Ascending aorta (tissue), 2 donors: Measurements from ENCODE around the gene EDIL3. TPM values are rescaled to one million over a fixed set of nuclear protein-coding genes. Genes with fewer than 3 reads are reported as not detected.
"Not testable (repeated sequence)": the region's sequence is repeated elsewhere in the genome, so short reads cannot be mapped to it uniquely, and the experiment has no call there.

Source experiments
- DNase-seq, 2 donors: peaks; one replicate each; pipeline ENCODE4 v3.0.0-alpha.2; 2019; ENCODE audit warnings: low spot score in 2 of 2
- H3K27ac ChIP-seq, 2 donors: fragments of 200-600 bp; sonication (generic); one replicate each; pipeline ENCODE4 v1.5.1; 2016 to 2017; ENCODE audit warnings: mild to moderate bottlenecking in 1 of 2
- H3K27me3 ChIP-seq: fragments of 200-600 bp; sonication (generic); one replicate; pipeline ENCODE4 v1.5.1; 2017
- H3K36me3 ChIP-seq, 2 donors: fragments of 200-600 bp; sonication (generic); one replicate each; pipeline ENCODE4 v1.5.1; 2016
- H3K4me1 ChIP-seq, 2 donors: fragments of 200-600 bp; sonication (generic); one replicate each; pipeline ENCODE4 v1.5.1; 2016 to 2017; ENCODE audit warnings: mild to moderate bottlenecking in 1 of 2
- H3K4me3 ChIP-seq, 2 donors: fragments of 200-600 bp; sonication (generic); one replicate each; pipeline ENCODE4 v1.5.1; 2016 to 2017; ENCODE audit warnings: mild to moderate bottlenecking in 1 of 2
- H3K9me3 ChIP-seq, 2 donors: fragments of 200-600 bp; sonication (generic); one replicate each; pipeline ENCODE4 v1.5.1; 2016
- CTCF ChIP-seq, 3 experiments: fragments of 200-600 bp in 2 of 3; fragments of 450-650 bp in 1 of 3; sonication (generic) in 2 of 3; IDR thresholded peaks; one replicate each; pipeline ENCODE4 v1.5.1; 2016 to 2019; ENCODE audit warnings: antibody characterized with exemption in 3 of 3, mild to moderate bottlenecking in 1 of 3, moderate library complexity in 1 of 3
- intact Hi-C: fragments of 100-400 bp; cut with DNase I; formaldehyde crosslinking; loops from one replicate; pipeline ENCODE4 v1.15.1; 2023
- total RNA-seq: library from RNA; depleted of rRNA; stranded (reverse); fragments of >200 nt; gene quantifications from one replicate; pipeline ENCODE4 v1.1.0, GENCODE V29; 2016

EDIL3 gene
- total RNA-seq, 1 donor from 2014 or later = 68.1 TPM

- Histone ChIP-seq H3K9me3 (no peaks in the 10 kb centered on the region), H3K4me3 (no peak overlapping the region), H3K27ac (no peak overlapping the region), H3K4me1 (no peaks in the 10 kb centered on the region), H3K36me3 (no peaks in the 10 kb centered on the region), H3K27me3 (no peaks in the 10 kb centered on the region)
- intact Hi-C loops = no loop called here
- no peak for TF ChIP-seq CTCF (IDR thresholded peaks at IDR 0.05)
- DNase-seq = no peak
Measured at GRCh38 chr5:84028093-84028492, 356.6 kb downstream of the EDIL3 start.

GRCh38 chr5:84018521-84018920 lies 366.2 kb downstream of the EDIL3 start:
- H3K27me3 ChIP-seq, H3K4me1 ChIP-seq, H3K9me3 ChIP-seq, H3K4me3 ChIP-seq, intact Hi-C loops, H3K36me3 ChIP-seq, DNase-seq, H3K27ac ChIP-seq: not testable (repeated sequence)

GRCh38 chr5:84017523-84018172 lies 367.0 kb downstream of the EDIL3 start:
- DNase-seq = no peak
- Histone ChIP-seq H3K27ac (no peak overlapping the region), H3K9me3 (no peaks in the 10 kb centered on the region), H3K4me3 (no peak overlapping the region), H3K36me3 (no peaks in the 10 kb centered on the region), H3K27me3 (no peaks in the 10 kb centered on the region), H3K4me1 (no peaks in the 10 kb centered on the region)
- no peak for TF ChIP-seq CTCF (IDR thresholded peaks at IDR 0.05)
- intact Hi-C loops = no loop called here

GRCh38 chr5:84016085-84016484 lies 368.6 kb downstream of the EDIL3 start:
- TF ChIP-seq CTCF (IDR thresholded peaks at IDR 0.05) = no peak
- no peaks in the 10 kb centered on the region for H3K4me1 ChIP-seq
- H3K4me3 ChIP-seq = no peak overlapping the region
- no peaks in the 10 kb centered on the region for H3K9me3 ChIP-seq
- no peak overlapping the region for H3K27ac ChIP-seq
- H3K36me3 ChIP-seq = no peaks in the 10 kb centered on the region
- intact Hi-C loops = no loop called here
- no peak for DNase-seq
- no peaks in the 10 kb centered on the region for H3K27me3 ChIP-seq

- TF ChIP-seq CTCF (IDR thresholded peaks at IDR 0.05) = no peak
- Histone ChIP-seq H3K4me1 (no peaks in the 10 kb centered on the region), H3K36me3 (no peaks in the 10 kb centered on the region), H3K27ac (no peak overlapping the region), H3K27me3 (no peaks in the 10 kb centered on the region), H3K4me3 (no peak overlapping the region), H3K9me3 (no peaks in the 10 kb centered on the region)
- no peak for DNase-seq
- intact Hi-C loops = no loop called here
Measured at GRCh38 chr5:84014966-84015365, 369.7 kb downstream of the EDIL3 start.

GRCh38 chr5:83993803-83994202 lies 390.9 kb downstream of the EDIL3 start:
- intact Hi-C loops = no loop called here
- no peak overlapping the region for H3K27ac ChIP-seq
- H3K4me1 ChIP-seq = no peaks in the 10 kb centered on the region
- no peaks in the 10 kb centered on the region for H3K27me3 ChIP-seq
- no peaks in the 10 kb centered on the region for H3K9me3 ChIP-seq
- TF ChIP-seq CTCF (IDR thresholded peaks at IDR 0.05) = no peak
- H3K4me3 ChIP-seq = no peak overlapping the region
- no peaks in the 10 kb centered on the region for H3K36me3 ChIP-seq
- DNase-seq = no peak
